NCI-H2107 treated with DMSO at 0.1 percent for 48 hours (cell line): ENCODE results near the gene FOXM1.

Experiments
- DNase-seq: peaks from one replicate; lab custom pipeline; 2025; ENCODE audit not compliant: unreplicated experiment; lab: John Stamatoyannopoulos, UW

FOXM1 gene

GRCh38 chr12:2877047-2877952 is at the start of gene FOXM1, which contains the start of gene RHNO1:
Gene FOXM1 (minus strand): TSS chr12:2877174. CDS start chr12:2874478, 2,696 bp downstream.
Gene RHNO1 (plus strand): TSS chr12:2877223. CDS start chr12:2885367, 8,144 bp downstream.
- DNase-seq = peak; percentile 79

DNA sequence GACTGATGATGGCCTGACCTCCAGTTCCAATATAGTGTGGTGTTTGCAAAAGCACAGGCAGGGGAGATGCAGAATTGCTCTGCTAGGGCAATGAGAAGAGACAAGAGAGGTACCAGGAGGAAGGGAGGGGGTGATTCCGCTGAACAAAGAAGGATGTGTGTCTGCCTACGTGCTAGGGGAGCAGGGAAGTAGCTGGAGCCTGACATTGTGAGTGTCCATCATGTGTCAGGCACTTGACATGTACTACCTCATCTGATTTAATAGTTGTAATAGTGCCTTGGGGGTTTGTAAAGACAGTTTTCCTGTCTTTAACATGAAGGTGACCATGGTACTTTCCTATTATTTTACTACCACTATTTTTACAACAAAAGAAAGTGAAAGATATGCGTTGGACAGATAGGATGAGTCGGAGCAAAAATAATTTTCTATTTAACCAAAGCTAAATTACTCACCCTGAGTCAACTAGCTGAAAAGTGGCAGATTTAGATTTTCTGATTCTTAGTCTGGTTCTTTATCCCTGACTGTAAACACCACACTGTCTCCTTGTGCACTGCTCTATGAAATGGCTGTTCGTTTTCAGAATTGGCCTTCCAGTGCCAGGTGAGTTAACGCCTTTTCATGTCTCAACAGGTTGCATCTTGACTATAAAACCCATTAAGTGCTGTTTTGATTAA is 48.5 kb upstream of the FOXM1 start:
- DNase-seq = no peak

- DNase-seq = no peak
These were observed 47.0 kb upstream of the FOXM1 start for GRCh38 chr12:2924019-2924418.

GRCh38 chr12:2923057-2923456 is 46.1 kb upstream of the FOXM1 start:
- DNase-seq = no peak

GRCh38 chr12:2922329-2922728 is 45.4 kb upstream of the FOXM1 start:
- DNase-seq = no peak

DNA sequence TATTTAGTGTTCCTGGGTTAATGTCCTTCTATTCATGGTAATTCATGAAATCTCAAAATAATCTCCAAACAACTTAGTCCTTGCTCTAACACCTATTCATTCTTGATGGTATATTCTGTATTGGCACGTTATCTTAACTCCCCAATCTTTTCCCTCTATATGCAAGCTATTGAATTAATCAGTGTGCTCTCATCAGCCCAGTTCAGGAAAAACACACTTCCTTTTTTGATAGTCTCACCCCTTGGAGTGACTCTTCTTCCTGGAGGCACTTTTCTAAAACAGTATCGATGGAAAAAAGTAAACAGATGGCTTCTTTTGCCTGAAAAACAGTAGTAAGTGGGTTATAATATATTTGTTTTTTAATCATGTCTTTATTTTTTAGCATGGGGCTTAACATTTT is 42.3 kb upstream of the FOXM1 start:
- no peak for DNase-seq

DNA sequence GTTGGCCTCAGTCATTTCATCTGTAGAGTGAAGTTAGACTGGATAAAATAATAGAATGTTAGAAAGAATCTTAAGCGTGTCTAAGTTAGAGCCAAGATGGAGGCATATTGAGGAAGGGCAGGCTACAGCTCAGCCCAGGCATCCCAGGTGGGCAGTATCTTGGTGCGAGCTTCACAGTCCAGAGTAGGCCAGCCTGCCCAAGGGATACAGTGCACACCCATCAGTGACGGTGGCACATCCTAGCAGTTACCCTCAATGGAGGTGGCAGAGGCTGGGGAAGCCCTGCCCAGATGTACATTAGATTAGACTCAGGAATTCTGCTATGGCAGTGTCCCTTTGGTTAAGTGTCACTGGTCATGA is 35.2 kb upstream of the FOXM1 start:
- no peak for DNase-seq

DNA sequence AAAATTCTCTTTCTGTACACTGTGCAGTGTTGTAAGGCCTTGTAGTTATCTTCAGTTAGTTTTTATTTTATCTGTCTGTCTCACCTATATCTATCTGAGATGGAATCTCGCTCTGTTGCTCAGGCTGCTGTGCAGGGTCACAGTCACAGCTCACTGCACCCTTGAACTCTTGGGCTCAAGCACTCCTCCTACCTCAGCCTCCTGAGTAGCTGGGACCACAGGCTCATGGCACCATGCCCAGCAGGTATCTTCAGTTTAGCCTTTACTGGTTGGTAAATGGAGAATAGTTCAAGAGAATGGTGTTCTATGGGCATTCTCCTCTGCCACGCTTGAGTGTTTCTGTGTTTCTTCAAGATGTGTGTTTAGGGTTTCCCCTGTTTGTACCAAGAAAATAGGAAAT is 27.3 kb upstream of the FOXM1 start:
- peak; percentile 18 for DNase-seq

- DNase-seq = peak; percentile 81
These were observed 25.4 kb upstream of the FOXM1 start for GRCh38 chr12:2902272-2902880.

DNA sequence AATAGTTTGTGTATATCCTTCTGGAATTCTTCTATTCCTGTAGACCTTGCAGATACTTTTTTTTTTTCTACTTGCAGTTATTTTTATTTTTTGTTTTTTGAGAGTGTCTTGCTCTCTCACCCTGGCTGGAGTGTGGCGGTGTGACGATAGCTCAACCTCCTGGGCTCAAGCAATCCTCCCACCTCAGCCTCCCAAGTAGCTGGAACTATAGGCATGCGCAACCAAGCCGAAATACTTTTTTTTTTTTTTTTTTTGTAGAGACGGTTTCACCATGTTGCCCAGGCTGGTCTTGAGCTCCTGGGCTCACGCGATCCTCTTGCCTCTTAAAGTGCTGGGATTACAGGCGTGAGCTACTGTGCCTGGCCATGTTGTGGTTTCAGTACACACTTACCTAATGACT is 23.7 kb upstream of the FOXM1 start:
- DNase-seq = no peak

GRCh38 chr12:2897418-2897817 is 20.4 kb upstream of the FOXM1 start:
- DNase-seq = no peak

GRCh38 chr12:2895511-2895910 is 18.5 kb upstream of the FOXM1 start:
- DNase-seq = no peak

- DNase-seq = no peak
These were observed 18.1 kb upstream of the FOXM1 start for GRCh38 chr12:2895051-2895451.

DNA sequence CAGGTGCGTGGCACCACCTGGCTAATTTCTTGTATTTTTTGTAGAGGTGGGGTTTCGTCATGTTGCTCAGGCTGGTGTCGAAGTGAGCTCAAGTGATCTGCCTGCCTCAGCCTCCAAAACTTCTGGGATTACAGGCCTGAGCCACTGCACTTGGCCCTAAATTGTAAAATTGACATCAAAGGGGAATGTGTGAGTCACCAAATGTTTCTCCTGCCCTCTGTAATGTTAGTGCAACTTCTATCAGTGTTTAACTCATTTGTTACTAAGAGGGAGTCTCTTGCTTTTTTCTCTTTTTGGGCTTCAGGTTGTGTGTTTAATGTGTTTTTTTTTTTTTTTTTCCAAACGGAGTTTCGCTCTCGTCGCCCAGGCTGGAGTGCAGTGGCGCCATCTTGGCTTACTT is 16.0 kb upstream of the FOXM1 start:
- no peak for DNase-seq

DNA sequence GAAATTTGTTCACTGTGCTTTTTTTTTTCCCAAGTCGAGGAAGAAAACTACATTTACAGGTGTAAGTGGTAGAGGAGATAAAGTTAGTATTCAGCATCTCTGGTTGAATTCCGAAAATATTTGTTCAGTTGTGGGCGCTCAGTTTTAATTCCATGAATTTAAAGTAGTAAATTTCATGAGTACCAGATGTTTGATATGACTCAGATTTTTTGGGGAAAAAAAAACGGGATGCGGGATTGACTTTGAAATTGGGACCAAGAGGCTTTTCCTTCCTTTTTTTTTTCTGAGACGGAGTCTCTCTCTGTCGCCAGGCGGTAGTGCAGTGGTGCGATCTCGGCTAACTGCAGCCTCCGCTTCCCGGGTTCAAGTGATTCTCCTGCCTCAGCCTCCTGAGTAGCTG is 15.3 kb upstream of the FOXM1 start:
- DNase-seq = no peak

GRCh38 chr12:2891240-2892053 is 14.5 kb upstream of the FOXM1 start:
- DNase-seq = peak; percentile 23

DNA sequence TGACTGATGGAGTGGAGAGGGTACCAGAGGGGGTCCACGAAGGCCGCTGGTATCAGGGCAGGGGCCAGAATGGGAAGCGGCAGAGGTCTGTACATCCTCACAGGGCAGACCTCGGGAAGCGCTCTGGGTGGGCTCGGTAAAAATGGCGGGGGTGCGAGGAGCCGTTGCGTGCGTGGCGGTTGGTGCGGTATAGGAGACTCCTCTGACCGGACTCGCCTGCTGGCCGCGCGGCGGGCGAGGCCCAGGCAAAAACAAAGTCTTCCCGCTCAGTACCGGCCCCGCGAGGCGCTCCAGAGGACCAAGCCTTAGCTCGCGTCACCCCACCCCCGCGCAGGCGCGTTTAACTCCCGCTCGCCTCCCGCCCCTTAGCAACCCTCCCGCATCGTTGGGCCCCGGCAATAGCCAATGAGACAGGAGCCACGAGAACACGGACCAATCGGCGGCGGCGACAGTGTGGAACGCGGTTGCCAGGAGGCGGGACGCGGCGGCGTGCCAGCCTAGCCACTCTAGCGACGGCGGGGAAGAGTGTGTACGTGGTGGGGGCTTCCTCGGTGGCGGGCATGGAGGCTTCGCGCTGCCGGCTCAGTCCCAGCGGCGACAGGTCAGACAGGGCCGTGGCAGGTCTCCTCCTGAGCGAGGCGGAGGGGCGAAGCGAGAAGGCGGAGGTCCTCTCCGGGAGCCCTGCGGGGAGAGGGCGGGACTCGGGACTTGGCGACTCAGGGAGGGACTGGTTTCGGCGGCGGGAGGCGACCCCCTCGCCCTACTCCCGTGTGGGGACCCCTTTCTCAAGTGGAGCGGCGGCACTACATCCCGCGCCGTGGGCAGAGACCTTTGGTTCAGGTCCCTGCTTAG is 13.6 kb upstream of the FOXM1 start, which contains the start of gene TULP3:
Gene TULP3 (plus strand): TSS at position 504 of the 852 bp plus-strand sequence. CDS start 57 bp downstream, at position 561.
- peak; percentile 94 for DNase-seq

GRCh38 chr12:2890001-2890387 is 13.0 kb upstream of the FOXM1 start:
- DNase-seq = no peak

DNA sequence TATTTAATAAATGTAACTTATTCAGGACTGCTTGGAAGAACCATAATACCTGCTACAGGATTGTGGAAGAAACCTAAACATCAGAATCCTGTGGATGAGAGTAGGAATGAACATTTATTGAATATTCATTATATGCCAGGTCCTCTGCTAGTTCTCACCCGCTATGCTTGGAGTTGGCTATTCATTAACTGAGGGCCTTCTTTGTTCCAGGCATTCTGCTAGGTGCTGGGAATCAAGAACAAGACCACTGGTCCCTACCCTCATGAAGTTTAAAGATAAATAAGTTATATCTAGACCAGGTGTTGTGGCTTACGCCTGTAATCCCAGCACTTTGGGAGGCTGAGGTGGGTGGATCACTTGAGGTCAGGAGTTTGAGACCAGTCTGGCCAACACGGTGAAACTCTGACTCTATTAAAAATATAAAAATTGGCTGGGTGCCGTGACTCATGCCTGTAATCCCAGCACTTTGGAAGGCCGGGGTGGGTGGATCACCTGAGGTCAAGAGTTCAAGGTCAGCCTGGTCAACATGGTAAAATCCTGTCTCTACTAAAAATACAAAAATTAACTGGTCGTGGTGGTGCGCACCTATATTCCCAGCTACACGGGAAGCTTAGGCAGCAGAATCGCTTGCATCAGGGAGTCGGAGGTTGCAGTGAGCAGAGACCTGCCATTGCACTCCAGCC is 9.9 kb upstream of the FOXM1 start:
- no peak for DNase-seq
